Neural cell (in vitro differentiated cells): ENCODE results near the gene WDR91.

ENCODE experiments used
- EP300 ChIP-seq: fragments of 450-650 bp; conservative IDR thresholded peaks from 2 replicates; pipeline ENCODE4 v1.6.1; 2014; ENCODE audit warnings: antibody characterized with exemption, mild to moderate bottlenecking, moderate library complexity; ENCODE audit not compliant: poor library complexity, severe bottlenecking
- EZH2 ChIP-seq: fragments of 200-600, 300-800 bp; shearing (Covaris generic), sonication (generic); IDR thresholded peaks from 2 replicates; pipeline ENCODE4 v1.6.1; 2014; ENCODE audit warnings: antibody characterized with exemption, low read length, borderline replicate concordance, mild to moderate bottlenecking; ENCODE audit not compliant: insufficient read depth, poor library complexity, severe bottlenecking
- MXI1 ChIP-seq: fragments of 450-650 bp; conservative IDR thresholded peaks from 2 replicates; pipeline ENCODE4 v1.6.1; 2014; ENCODE audit warnings: antibody characterized with exemption, mild to moderate bottlenecking; ENCODE audit not compliant: poor library complexity, severe bottlenecking
- POLR2AphosphoS5 ChIP-seq: IDR thresholded peaks from 2 replicates; pipeline ENCODE4 v1.6.1; 2012
- RAD21 ChIP-seq: fragments of 450-650 bp; conservative IDR thresholded peaks from 2 replicates; pipeline ENCODE4 v1.6.1; 2014; ENCODE audit warnings: antibody characterized with exemption, mild to moderate bottlenecking, moderate library complexity
- SMC3 ChIP-seq: fragments of 450-650 bp; conservative IDR thresholded peaks from 2 replicates; pipeline ENCODE4 v1.6.1; 2014; ENCODE audit warnings: antibody characterized with exemption, mild to moderate bottlenecking, moderate library complexity; ENCODE audit not compliant: poor library complexity
- TF ChIP-seq, protein P1 (sequence below): fragments of 450-650 bp; IDR thresholded peaks from 2 replicates; pipeline ENCODE4 v1.5.1; 2014; ENCODE audit warnings: antibody characterized with exemption, mild to moderate bottlenecking, moderate library complexity; ENCODE audit not compliant: poor library complexity, severe bottlenecking

DNA sequence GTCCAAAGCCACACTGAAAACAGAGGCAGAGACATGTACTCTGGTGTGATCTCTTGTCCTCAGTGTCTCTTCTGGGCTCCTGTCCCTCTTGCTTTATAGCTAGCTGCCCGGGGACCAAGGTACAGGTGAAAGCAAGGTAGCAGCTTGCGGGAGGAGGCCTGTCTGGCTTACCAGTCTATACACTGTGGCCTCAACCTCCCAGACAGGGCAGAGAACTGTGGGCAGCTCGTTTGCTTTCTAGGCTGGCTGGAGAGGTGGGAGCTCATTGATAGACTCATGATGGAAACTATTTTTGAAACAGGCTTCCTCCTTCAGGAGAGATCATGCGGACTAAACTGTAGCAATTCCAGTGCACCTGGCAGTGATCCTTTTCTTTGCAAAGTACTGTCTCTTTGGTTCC lies 45.5 kb downstream of the WDR91 start:
- TF ChIP-seq, protein P1, sequence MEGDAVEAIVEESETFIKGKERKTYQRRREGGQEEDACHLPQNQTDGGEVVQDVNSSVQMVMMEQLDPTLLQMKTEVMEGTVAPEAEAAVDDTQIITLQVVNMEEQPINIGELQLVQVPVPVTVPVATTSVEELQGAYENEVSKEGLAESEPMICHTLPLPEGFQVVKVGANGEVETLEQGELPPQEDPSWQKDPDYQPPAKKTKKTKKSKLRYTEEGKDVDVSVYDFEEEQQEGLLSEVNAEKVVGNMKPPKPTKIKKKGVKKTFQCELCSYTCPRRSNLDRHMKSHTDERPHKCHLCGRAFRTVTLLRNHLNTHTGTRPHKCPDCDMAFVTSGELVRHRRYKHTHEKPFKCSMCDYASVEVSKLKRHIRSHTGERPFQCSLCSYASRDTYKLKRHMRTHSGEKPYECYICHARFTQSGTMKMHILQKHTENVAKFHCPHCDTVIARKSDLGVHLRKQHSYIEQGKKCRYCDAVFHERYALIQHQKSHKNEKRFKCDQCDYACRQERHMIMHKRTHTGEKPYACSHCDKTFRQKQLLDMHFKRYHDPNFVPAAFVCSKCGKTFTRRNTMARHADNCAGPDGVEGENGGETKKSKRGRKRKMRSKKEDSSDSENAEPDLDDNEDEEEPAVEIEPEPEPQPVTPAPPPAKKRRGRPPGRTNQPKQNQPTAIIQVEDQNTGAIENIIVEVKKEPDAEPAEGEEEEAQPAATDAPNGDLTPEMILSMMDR: no peak
- TF ChIP-seq EZH2 (no peak), MXI1 (no peak), RAD21 (no peak), POLR2AphosphoS5 (no peak), EP300 (no peak), SMC3 (no peak)
